B cell (primary cell): ENCODE results near the gene NELL1. TPM values are rescaled to one million over a fixed set of nuclear protein-coding genes. Genes with fewer than 3 reads are reported as not detected.

Experiments
- ATAC-seq: fragments of 200-7000 bp; cut with Tn5 transposase; one replicate; pipeline ENCODE4 v1.10.0; 2021; ENCODE audit warnings: low read depth, mild to moderate bottlenecking, moderate number of reproducible peaks, moderate library complexity
- CTCF ChIA-PET: fragments of 350-600 bp; sonication (Branson Sonifier 250); formaldehyde crosslinking; loops from one replicate; lab custom pipeline; 2021; ENCODE audit warnings: antibody characterized with exemption, inconsistent platforms; lab: Charles Lee
- POLR2A ChIA-PET: fragments of 350-600 bp; sonication (Branson Sonifier 250); formaldehyde crosslinking; loops from one replicate; lab custom pipeline; 2021; ENCODE audit warnings: antibody characterized with exemption; lab: Charles Lee
- DNase-seq: peaks from one replicate; pipeline ENCODE4 v3.0.0; 2013
- H2AFZ ChIP-seq: 2 replicates; pipeline ENCODE4 v1.6.1; 2012; ENCODE audit warnings: mild to moderate bottlenecking, low read depth, low read length; ENCODE audit not compliant: insufficient read depth, poor library complexity, severe bottlenecking
- H3K27ac ChIP-seq, 2 donors: 1 replicate in 1 of 2; 2 replicates in 1 of 2; pipeline ENCODE4 v1.5.1; 2012 to 2013; ENCODE audit warnings: low read length in 2 of 2, mild to moderate bottlenecking in 2 of 2, moderate library complexity in 1 of 2
- H3K27me3 ChIP-seq, 4 experiments: fragments of 200-600 bp in 1 of 4; sonication (generic) in 1 of 4; replicated peaks in 1 of 4; 1 replicate in 2 of 4; 2 replicates in 2 of 4; pipeline versions ENCODE4 v1.6.1 to v1.7.0; 2013 to 2016; ENCODE audit warnings: low read length in 3 of 4, mild to moderate bottlenecking in 2 of 4, mixed read lengths in 1 of 4, moderate library complexity in 1 of 4; ENCODE audit not compliant: insufficient read depth in 4 of 4, control insufficient read depth in 3 of 4; ENCODE audit errors: control extremely low read depth in 1 of 4
- H3K36me3 ChIP-seq, 2 experiments: replicated peaks in 1 of 2; 1 replicate in 1 of 2; 2 replicates in 1 of 2; pipeline versions ENCODE4 v1.6.1 to v1.7.1; 2013; ENCODE audit warnings: low read length in 1 of 2; ENCODE audit not compliant: insufficient read depth in 2 of 2, control insufficient read depth in 1 of 2; ENCODE audit errors: control extremely low read depth in 1 of 2, extremely low read depth in 1 of 2
- H3K4me1 ChIP-seq, 2 donors: fragments of 200-600 bp in 1 of 2; sonication (generic) in 1 of 2; 1 replicate in 1 of 2; 2 replicates in 1 of 2; pipeline versions ENCODE4 v1.5.1 to v1.6.1; 2013 to 2017; ENCODE audit warnings: low read length in 2 of 2; ENCODE audit not compliant: control insufficient read depth in 2 of 2, insufficient read depth in 2 of 2
- H3K4me2 ChIP-seq: replicated peaks from 2 replicates; pipeline ENCODE3; 2012; ENCODE audit warnings: mild to moderate bottlenecking, low read depth, low read length; ENCODE audit not compliant: poor library complexity, severe bottlenecking
- H3K4me3 ChIP-seq, 5 experiments: fragments of 200-600 bp in 1 of 5; sonication (generic) in 1 of 5; 1 replicate in 3 of 5; 2 replicates in 2 of 5; pipeline versions ENCODE4 v1.5.1 to v1.7.0; 2011 to 2016; ENCODE audit warnings: low read length in 4 of 5, mild to moderate bottlenecking in 4 of 5, low read depth in 2 of 5, control low read depth in 1 of 5, moderate library complexity in 1 of 5; ENCODE audit not compliant: insufficient read depth in 1 of 5; ENCODE audit errors: control extremely low read depth in 1 of 5, extremely low read depth in 1 of 5
- H3K79me2 ChIP-seq: fragments of 200-600 bp; sonication (generic); one replicate; pipeline ENCODE4 v1.6.0; 2016; ENCODE audit warnings: low read length; ENCODE audit not compliant: control insufficient read depth, insufficient read depth
- H3K9ac ChIP-seq: fragments of 200-600 bp; sonication (generic); 2 replicates; pipeline ENCODE4 v1.6.1; 2017; ENCODE audit warnings: mild to moderate bottlenecking, low read length, moderate library complexity
- H3K9me3 ChIP-seq, 3 donors: one replicate each; pipeline versions ENCODE4 v1.6.1 to v1.7.1; 2013; ENCODE audit warnings: low read length in 2 of 3; ENCODE audit not compliant: control insufficient read depth in 2 of 3, insufficient read depth in 1 of 3; ENCODE audit errors: control extremely low read depth in 1 of 3
- H4K20me1 ChIP-seq: 2 replicates; pipeline ENCODE4 v1.6.0; 2012; ENCODE audit warnings: mild to moderate bottlenecking, low read length; ENCODE audit not compliant: insufficient read depth, control insufficient read depth, poor library complexity, severe bottlenecking
- H3K27ac Mint-ChIP-seq: one replicate; pipeline ENCODE4 v1.8.0; 2021; ENCODE audit warnings: mixed read lengths
- H3K27me3 Mint-ChIP-seq: one replicate; pipeline ENCODE4 v1.8.0; 2021; ENCODE audit warnings: mixed read lengths
- H3K4me1 Mint-ChIP-seq: one replicate; pipeline ENCODE4 v1.8.0; 2021; ENCODE audit warnings: mixed read lengths
- H3K4me3 Mint-ChIP-seq: one replicate; pipeline ENCODE4 v1.8.0; 2021; ENCODE audit warnings: mixed read lengths
- H3K9me3 Mint-ChIP-seq: one replicate; pipeline ENCODE4 v1.8.0; 2022; ENCODE audit warnings: mixed read lengths; ENCODE audit not compliant: insufficient read depth
- EZH2 ChIP-seq: IDR thresholded peaks from 2 replicates; pipeline ENCODE4 v1.6.1; 2012; ENCODE audit warnings: borderline replicate concordance, low read depth, mild to moderate bottlenecking, moderate library complexity, low read length; ENCODE audit not compliant: insufficient read depth, poor library complexity, severe bottlenecking
- WGBS: methylation state at CpG from one replicate; pipeline ENCODE4 v1.1.5; 2013; ENCODE audit warnings: missing lambda C conversion rate; ENCODE audit not compliant: insufficient coverage; 5-methylcytosine and 5-hydroxymethylcytosine counted together
- intact Hi-C: fragments of 100-400 bp; cut with micrococcal nuclease; formaldehyde crosslinking; loops from one replicate; pipeline ENCODE4 v1.10.0; 2022
- polyA plus RNA-seq: library from polyadenylated mRNA; depleted of rRNA; stranded (reverse); fragments of >200 nt; gene quantifications from 2 replicates; pipeline ENCODE4 v1.2.3, GENCODE V29; 2012
- total RNA-seq, 2 donors: library from RNA; stranded (reverse); fragments of 120-200 nt in 1 of 2; gene quantifications; 1 replicate in 1 of 2; 2 replicates in 1 of 2; pipeline versions ENCODE4 v1.2.3 to v1.2.4, GENCODE V29; 2013 to 2022
- TF ChIP-seq, protein P1 (sequence below): fragments of 200-600 bp; IDR thresholded peaks from one replicate; pipeline ENCODE4 v1.8.0; 2022; ENCODE audit warnings: antibody characterized with exemption, mild to moderate bottlenecking

The NELL1 gene
- total and polyA plus RNA-seq, 2 donors (not counting 1 experiment from before 2014, with no cell fraction given): not detected

DNA sequence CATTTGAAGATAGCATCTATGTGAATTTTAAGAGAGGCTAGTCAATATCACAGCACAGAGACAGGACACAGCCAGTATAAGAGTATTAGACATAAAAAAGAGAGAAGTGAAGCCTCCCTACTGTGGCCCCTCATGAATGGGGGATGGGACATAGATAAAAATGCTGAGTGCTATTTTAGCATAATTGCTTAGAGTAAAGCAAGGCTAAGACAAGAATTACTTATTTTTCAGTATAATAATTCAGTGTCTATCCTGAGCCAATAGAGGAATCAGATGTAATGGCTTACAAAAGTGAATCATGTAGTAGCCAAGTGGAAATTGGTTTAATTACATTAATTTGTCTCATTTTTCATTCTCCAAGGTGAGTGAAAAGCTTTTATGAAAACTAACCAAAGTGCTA, 419.5 kb downstream of the NELL1 start:
- ChIA-PET POLR2A (no interaction called here), CTCF (no interaction called here)
- ATAC-seq (no peak), DNase-seq (no peak)
- no peak overlapping the region for H2AFZ ChIP-seq
- no peak overlapping the region for H3K4me3 ChIP-seq
- no peaks in the 10 kb centered on the region for H3K79me2 ChIP-seq
- H3K9me3 Mint-ChIP-seq: peaks cover 2% of the 10 kb centered on the region
- intact Hi-C loops: no loop called here
- no peak overlapping the region for H3K4me2 ChIP-seq
- H3K9ac ChIP-seq: no peak overlapping the region
- H3K4me1 ChIP-seq: no peaks in the 10 kb centered on the region
- no peak overlapping the region for H3K27ac Mint-ChIP-seq
- no peaks in the 10 kb centered on the region for H3K9me3 ChIP-seq
- no peak for TF ChIP-seq EZH2
- TF ChIP-seq, protein P1, sequence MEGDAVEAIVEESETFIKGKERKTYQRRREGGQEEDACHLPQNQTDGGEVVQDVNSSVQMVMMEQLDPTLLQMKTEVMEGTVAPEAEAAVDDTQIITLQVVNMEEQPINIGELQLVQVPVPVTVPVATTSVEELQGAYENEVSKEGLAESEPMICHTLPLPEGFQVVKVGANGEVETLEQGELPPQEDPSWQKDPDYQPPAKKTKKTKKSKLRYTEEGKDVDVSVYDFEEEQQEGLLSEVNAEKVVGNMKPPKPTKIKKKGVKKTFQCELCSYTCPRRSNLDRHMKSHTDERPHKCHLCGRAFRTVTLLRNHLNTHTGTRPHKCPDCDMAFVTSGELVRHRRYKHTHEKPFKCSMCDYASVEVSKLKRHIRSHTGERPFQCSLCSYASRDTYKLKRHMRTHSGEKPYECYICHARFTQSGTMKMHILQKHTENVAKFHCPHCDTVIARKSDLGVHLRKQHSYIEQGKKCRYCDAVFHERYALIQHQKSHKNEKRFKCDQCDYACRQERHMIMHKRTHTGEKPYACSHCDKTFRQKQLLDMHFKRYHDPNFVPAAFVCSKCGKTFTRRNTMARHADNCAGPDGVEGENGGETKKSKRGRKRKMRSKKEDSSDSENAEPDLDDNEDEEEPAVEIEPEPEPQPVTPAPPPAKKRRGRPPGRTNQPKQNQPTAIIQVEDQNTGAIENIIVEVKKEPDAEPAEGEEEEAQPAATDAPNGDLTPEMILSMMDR: no peak
- no peak overlapping the region for H3K27ac ChIP-seq
- H3K4me1 Mint-ChIP-seq: no peaks in the 10 kb centered on the region
- H3K27me3 Mint-ChIP-seq: no peaks in the 10 kb centered on the region
- no peaks in the 10 kb centered on the region for H3K27me3 ChIP-seq
- no peaks in the 10 kb centered on the region for H4K20me1 ChIP-seq
- no peak overlapping the region for H3K4me3 Mint-ChIP-seq
- H3K36me3 ChIP-seq: no peaks in the 10 kb centered on the region

DNA sequence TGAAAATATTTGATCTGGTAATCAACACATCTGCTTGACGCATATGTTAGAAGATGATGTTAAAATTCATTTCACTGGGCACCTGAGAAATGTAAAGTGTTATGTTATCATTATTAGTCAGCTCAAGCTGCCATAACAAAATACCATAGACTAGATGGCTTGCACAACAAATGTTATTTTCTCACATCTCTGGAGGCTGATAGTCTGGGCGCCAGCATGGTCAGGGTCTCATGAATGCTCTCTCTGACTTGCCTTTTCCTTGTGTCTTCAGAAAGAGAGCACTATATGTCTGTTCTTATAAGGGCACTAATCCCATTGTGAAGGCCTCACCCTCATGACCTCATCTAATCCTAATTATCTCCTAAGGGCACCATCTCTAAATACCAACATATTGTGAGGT, 435.3 kb downstream of the NELL1 start:
- no peaks in the 10 kb centered on the region for H3K27me3 Mint-ChIP-seq
- Histone ChIP-seq H4K20me1 (no peaks in the 10 kb centered on the region), H3K27me3 (no peaks in the 10 kb centered on the region), H3K4me2 (no peak overlapping the region), H3K36me3 (no peaks in the 10 kb centered on the region), H3K4me3 (no peak overlapping the region), H3K79me2 (no peaks in the 10 kb centered on the region), H2AFZ (no peak overlapping the region), H3K27ac (no peak overlapping the region), H3K9me3 (peaks cover 0 to 3% (median 3%) of the 10 kb centered on the region in 3 donors), H3K4me1 (no peaks in the 10 kb centered on the region), H3K9ac (no peak overlapping the region)
- ATAC-seq: no peak
- peaks cover 5% of the 10 kb centered on the region for H3K9me3 Mint-ChIP-seq
- DNase-seq: no peak
- no peak overlapping the region for H3K27ac Mint-ChIP-seq
- WGBS: no CpG with 5 or more reads among the region's 2 CpGs
- H3K4me1 Mint-ChIP-seq: no peaks in the 10 kb centered on the region
- no peak for TF ChIP-seq EZH2
- TF ChIP-seq, protein P1: no peak
- no peak overlapping the region for H3K4me3 Mint-ChIP-seq
- CTCF ChIA-PET: no interaction called here
- POLR2A ChIA-PET: no interaction called here
- intact Hi-C loops: no loop called here
